DND-41 (cell line): ENCODE data around the gene MVK.

ENCODE experiments used
- EZH2 ChIP-seq: IDR thresholded peaks from 3 replicates; pipeline ENCODE4 v1.6.1; 2012; ENCODE audit warnings: borderline replicate concordance, low read depth, mild to moderate bottlenecking, moderate library complexity, low read length, inconsistent platforms; ENCODE audit not compliant: severe bottlenecking
- TF ChIP-seq, protein P1 (sequence below): IDR thresholded peaks from 2 replicates; pipeline ENCODE4 v1.5.1; 2012; ENCODE audit warnings: borderline replicate concordance, low read length, moderate library complexity, mild to moderate bottlenecking; ENCODE audit not compliant: poor library complexity, severe bottlenecking; ENCODE audit errors: extremely low read depth

DNA sequence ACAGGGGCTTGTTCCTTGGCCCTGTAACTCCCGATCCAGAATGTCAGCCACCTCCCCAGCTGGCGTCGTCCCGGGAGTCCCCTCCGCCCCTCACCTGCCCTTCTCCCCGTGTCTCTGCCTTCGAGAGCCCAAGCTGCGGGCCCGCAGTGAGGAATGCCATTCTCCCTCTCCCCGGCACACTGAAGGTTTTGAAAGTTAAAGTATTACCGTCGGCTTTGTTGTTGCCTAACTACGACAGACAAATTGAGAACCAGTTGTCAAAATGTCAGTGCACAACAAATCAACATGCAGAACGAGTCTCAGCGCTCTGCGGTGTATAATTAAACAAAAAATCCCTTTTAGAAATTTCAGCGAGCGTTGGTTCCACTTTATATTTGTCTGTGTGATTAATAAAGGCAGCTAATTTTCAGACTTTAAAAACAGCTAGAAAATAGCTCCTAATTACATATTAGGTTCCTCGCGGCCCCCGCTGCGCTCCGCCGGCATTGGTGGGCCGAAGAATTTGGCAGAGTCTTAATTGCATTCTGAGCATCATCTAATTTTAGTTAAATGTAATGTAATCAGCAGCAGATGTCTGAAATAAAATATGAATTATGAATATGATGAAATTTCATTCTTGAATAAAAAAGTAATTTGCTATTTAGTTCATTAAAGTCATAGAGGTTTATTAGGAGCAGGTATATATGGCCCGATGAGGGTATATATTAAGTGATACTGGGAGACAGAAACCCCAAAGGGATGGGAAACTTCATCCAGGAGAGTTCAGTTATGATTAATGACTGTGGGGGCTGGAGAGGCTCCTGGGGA is 40.3 kb downstream of the MVK start:
- TF ChIP-seq, protein P1, sequence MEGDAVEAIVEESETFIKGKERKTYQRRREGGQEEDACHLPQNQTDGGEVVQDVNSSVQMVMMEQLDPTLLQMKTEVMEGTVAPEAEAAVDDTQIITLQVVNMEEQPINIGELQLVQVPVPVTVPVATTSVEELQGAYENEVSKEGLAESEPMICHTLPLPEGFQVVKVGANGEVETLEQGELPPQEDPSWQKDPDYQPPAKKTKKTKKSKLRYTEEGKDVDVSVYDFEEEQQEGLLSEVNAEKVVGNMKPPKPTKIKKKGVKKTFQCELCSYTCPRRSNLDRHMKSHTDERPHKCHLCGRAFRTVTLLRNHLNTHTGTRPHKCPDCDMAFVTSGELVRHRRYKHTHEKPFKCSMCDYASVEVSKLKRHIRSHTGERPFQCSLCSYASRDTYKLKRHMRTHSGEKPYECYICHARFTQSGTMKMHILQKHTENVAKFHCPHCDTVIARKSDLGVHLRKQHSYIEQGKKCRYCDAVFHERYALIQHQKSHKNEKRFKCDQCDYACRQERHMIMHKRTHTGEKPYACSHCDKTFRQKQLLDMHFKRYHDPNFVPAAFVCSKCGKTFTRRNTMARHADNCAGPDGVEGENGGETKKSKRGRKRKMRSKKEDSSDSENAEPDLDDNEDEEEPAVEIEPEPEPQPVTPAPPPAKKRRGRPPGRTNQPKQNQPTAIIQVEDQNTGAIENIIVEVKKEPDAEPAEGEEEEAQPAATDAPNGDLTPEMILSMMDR = no peak
- TF ChIP-seq EZH2 = no peak
